HG03196 (cell line): ENCODE measurements around the gene TSPAN32.

Source experiments
- ATAC-seq: cut with Tn5 transposase; IDR thresholded peaks from one replicate; pipeline ENCODE4 v1.9.1; 2021; ENCODE audit not compliant: unreplicated experiment

Gene TSPAN32

GRCh38 chr11:2314136-2314524 lies 12.3 kb downstream of the TSPAN32 start:
- no peak for ATAC-seq

GRCh38 chr11:2314525-2315394 lies 12.9 kb downstream of the TSPAN32 start:
- no peak for ATAC-seq

- ATAC-seq: no peak
Observed at GRCh38 chr11:2315395-2316168, 13.8 kb downstream of the TSPAN32 start.

- ATAC-seq: no peak
Observed at GRCh38 chr11:2316169-2316962, 14.6 kb downstream of the TSPAN32 start.

- ATAC-seq: no peak
Observed at GRCh38 chr11:2316963-2317244, 15.1 kb downstream of the TSPAN32 start.

- no peak for ATAC-seq
Observed at GRCh38 chr11:2317354-2318050, 15.7 kb downstream of the TSPAN32 start.

- ATAC-seq: no peak
Observed at GRCh38 chr11:2318123-2318522, 16.3 kb downstream of the TSPAN32 start.

- no peak for ATAC-seq
Observed at GRCh38 chr11:2318707-2319106, 16.9 kb downstream of the TSPAN32 start.

- ATAC-seq: no peak
Observed at GRCh38 chr11:2319791-2320472, 18.1 kb downstream of the TSPAN32 start.

- ATAC-seq: no peak
Observed at GRCh38 chr11:2320568-2321310, 18.9 kb downstream of the TSPAN32 start.

GRCh38 chr11:2321311-2321683 lies 19.5 kb downstream of the TSPAN32 start:
- ATAC-seq: no peak

GRCh38 chr11:2325123-2325522 lies 23.3 kb downstream of the TSPAN32 start:
- ATAC-seq: no peak

GRCh38 chr11:2325719-2326118 lies 23.9 kb downstream of the TSPAN32 start:
- ATAC-seq: no peak

- no peak for ATAC-seq
Observed at GRCh38 chr11:2327032-2327431, 25.2 kb downstream of the TSPAN32 start.

GRCh38 chr11:2328021-2328420 lies 26.2 kb downstream of the TSPAN32 start:
- ATAC-seq: no peak

- no peak for ATAC-seq
Observed at GRCh38 chr11:2328656-2329354, 27.0 kb downstream of the TSPAN32 start.

GRCh38 chr11:2329551-2329950 lies 27.7 kb downstream of the TSPAN32 start:
- no peak for ATAC-seq

- no peak for ATAC-seq
Observed at GRCh38 chr11:2330696-2331095, 28.9 kb downstream of the TSPAN32 start.

GRCh38 chr11:2331404-2331803 lies 29.6 kb downstream of the TSPAN32 start:
- no peak for ATAC-seq
